Measurements from ENCODE around the gene ZNF236.

GRCh38 chr18:76824145-76824676 lies 1.9 kb downstream of the ZNF236 start:
- TF ChIP-seq POLR2A (IDR thresholded peaks at IDR 0.05) (no peak), EP300 (IDR thresholded peaks at IDR 0.05) (no peak)

All from tibial nerve (tissue), 3 donors.